ENCODE data around the gene SAMM50. TPM values are rescaled to one million over a fixed set of nuclear protein-coding genes. Genes with fewer than 3 reads are reported as not detected.

The SAMM50 gene
- total and polyA plus RNA-seq, 2 experiments from 2014 or later, result 37.8 to 73.8 TPM

DNA sequence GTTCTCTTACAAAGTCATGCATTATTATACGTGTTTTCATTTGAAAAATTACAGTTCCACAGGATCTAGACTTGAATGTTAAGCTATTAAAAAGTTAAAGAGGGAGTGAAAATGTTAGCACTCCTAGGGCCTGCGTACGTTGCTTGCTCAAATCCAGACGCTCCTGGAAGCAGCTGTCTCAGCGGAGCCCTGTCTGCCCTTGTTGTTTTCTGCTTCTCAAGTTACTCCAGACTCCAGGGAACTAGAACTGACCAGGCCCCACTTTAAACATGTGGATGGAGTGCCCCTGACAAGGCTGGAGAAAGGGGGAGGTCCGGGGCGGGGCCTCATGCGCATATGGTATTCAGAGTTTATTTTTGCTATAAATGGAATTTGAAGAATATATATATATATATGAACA is 78.5 kb downstream of the SAMM50 start:
- no peaks in the 10 kb centered on the region for H3K27me3 ChIP-seq (replicated peaks; ENCODE audit: insufficient read depth)
- H3K27ac ChIP-seq, result no peak overlapping the region
- peaks cover 92% of the 10 kb centered on the region for H3K79me2 ChIP-seq (ENCODE audit: insufficient read depth)
- H3K4me2 ChIP-seq (ENCODE audit: unreplicated experiment), result no peak overlapping the region
- H3K9ac ChIP-seq, result no peak overlapping the region
- H3K4me1 ChIP-seq (ENCODE audit: insufficient read depth), result peaks cover 18% of the 10 kb centered on the region
- DNase-seq, result no peak
- in situ Hi-C loops (cut with MboI), result no loop called here
- 67 to 71% methylated on average over 8 of the region's 8 CpGs for WGBS, 2 experiments (ENCODE audit: low coverage in 1 of 2, low lambda C conversion rate in 2 of 2, missing lambda C conversion rate in 2 of 2)
- H3K9me2 ChIP-seq (ENCODE audit: insufficient read depth), result no peaks in the 10 kb centered on the region
- H3F3A ChIP-seq (ENCODE audit: insufficient read depth), result peaks cover 14% of the 10 kb centered on the region
- no peak overlapping the region for H3K4me3 ChIP-seq
- no peak overlapping the region for H2AFZ ChIP-seq
- no peaks in the 10 kb centered on the region for H3K9me3 ChIP-seq (ENCODE audit: low read depth)
- no peaks in the 10 kb centered on the region for H4K20me1 ChIP-seq (ENCODE audit: insufficient read depth)
- H3K36me3 ChIP-seq (ENCODE audit: low read depth), result no peaks in the 10 kb centered on the region
- TF ChIP-seq EZH2 (IDR thresholded peaks at IDR 0.05; ENCODE audit: insufficient read depth, poor library complexity, severe bottlenecking) (no peak), EZH2phosphoT487 (IDR thresholded peaks at IDR 0.05; ENCODE audit: insufficient read depth, low read depth) (no peak)

DNA sequence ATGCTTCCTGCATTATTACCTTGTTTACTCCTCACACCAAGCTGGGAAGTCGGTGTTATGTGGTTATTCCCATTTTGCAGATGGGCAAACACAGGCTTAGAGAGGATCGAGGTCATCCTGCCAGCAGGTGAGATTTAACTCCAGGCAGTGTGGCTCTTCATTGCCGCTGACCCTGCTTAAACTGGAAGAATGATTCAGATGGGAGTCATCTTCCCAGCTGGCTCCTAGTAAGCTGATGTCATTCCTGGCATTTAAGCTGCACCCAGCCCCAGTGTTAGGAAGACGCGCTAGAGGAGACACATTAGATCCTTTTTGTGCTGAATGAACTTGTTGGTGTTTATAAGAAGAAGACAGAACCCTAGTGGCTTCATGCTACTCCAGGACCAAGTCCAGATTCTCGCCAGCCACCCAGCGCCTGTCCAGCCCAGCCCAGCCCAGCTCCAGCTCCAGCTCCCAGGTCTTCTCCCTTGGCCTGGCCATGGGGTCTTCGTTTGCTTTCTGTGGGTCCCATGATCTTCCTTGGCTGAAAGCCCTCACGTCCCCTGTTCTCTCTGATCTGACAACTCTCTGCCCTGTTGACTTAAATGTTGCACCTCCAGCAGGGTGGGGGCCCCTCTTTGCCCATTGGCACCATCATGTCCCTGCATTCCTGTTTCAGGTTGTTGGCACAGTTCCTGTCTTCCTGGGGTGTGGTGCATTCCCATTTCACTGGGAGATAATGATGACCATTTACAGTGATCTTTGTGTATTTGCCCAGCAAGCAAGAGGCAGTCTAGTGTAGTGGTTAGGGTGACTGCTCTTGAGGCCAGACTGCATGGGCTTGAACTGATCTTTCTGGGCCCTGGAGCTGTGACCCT is 82.5 kb downstream of the SAMM50 start:
- in situ Hi-C loops (cut with MboI), result no loop called here
- Histone ChIP-seq H4K20me1 (ENCODE audit: insufficient read depth) (no peaks in the 10 kb centered on the region), H3K4me1 (ENCODE audit: insufficient read depth) (peaks cover 18% of the 10 kb centered on the region), H3K27me3 (replicated peaks; ENCODE audit: insufficient read depth) (no peaks in the 10 kb centered on the region), H3K4me3 (peak overlapping the region; percentile 58), H3K27ac (peak overlapping the region; percentile 90), H3K79me2 (ENCODE audit: insufficient read depth) (peaks cover 92% of the 10 kb centered on the region), H3K9me3 (ENCODE audit: low read depth) (no peaks in the 10 kb centered on the region), H3K9ac (peak overlapping the region; percentile 66), H2AFZ (no peak overlapping the region; the same call in 1 of the 2 replicates), H3K4me2 (ENCODE audit: unreplicated experiment) (peak overlapping the region; percentile 68), H3K36me3 (ENCODE audit: low read depth) (no peaks in the 10 kb centered on the region), H3F3A (ENCODE audit: insufficient read depth) (peaks cover 25% of the 10 kb centered on the region), H3K9me2 (ENCODE audit: insufficient read depth) (no peaks in the 10 kb centered on the region)
- 10 to 11% methylated on average over 9 of the region's 9 CpGs for WGBS, 2 experiments (ENCODE audit: low coverage in 1 of 2, low lambda C conversion rate in 2 of 2, missing lambda C conversion rate in 2 of 2)
- TF ChIP-seq EZH2phosphoT487 (IDR thresholded peaks at IDR 0.05; ENCODE audit: insufficient read depth, low read depth) (no peak), EZH2 (IDR thresholded peaks at IDR 0.05; ENCODE audit: insufficient read depth, poor library complexity, severe bottlenecking) (no peak)
- DNase-seq, result peak; percentile 98

DNA sequence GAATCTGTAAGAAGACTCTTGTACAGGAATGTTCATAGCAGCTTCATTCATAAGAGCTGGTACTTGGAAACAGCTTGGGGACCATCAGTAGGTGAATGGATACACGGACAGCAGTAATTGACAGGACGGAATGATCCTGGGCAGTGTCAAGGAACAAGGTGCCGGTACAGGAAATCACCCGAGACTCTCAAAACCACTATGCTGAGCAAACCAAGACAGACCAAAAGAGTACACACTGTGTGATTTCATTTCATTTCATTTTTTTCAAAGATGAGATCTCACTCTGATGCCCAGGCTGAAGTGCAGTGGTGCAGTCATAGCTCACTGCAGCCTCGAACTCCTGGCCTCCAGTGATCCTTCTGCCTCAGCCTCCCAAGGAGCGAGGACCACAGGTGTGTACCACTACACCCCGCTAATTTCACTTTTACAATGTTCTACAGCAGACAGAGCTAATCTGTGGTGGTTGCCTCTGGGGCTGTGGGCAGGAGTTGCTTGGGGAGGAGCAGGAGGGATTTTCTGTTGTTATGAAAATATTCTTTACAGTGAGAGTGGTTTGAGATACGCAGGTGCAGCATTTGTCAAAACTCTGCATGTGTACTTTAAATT is 84.4 kb downstream of the SAMM50 start:
- no peaks in the 10 kb centered on the region for H4K20me1 ChIP-seq (ENCODE audit: insufficient read depth)
- no peaks in the 10 kb centered on the region for H3K9me2 ChIP-seq (ENCODE audit: insufficient read depth)
- DNase-seq, result no peak
- peaks cover 92% of the 10 kb centered on the region for H3K79me2 ChIP-seq (ENCODE audit: insufficient read depth)
- H3K27me3 ChIP-seq (replicated peaks; ENCODE audit: insufficient read depth), result no peaks in the 10 kb centered on the region
- H2AFZ ChIP-seq, result no peak overlapping the region
- H3K9ac ChIP-seq, result no peak overlapping the region
- H3K36me3 ChIP-seq (ENCODE audit: low read depth), result no peaks in the 10 kb centered on the region
- H3K27ac ChIP-seq, result no peak overlapping the region
- no peak overlapping the region for H3K4me3 ChIP-seq
- H3K9me3 ChIP-seq (ENCODE audit: low read depth), result no peaks in the 10 kb centered on the region
- H3F3A ChIP-seq (ENCODE audit: insufficient read depth), result peaks cover 25% of the 10 kb centered on the region
- TF ChIP-seq EZH2phosphoT487 (IDR thresholded peaks at IDR 0.05; ENCODE audit: insufficient read depth, low read depth), result no peak
- TF ChIP-seq EZH2 (IDR thresholded peaks at IDR 0.05; ENCODE audit: insufficient read depth, poor library complexity, severe bottlenecking), result no peak
- peaks cover 18% of the 10 kb centered on the region for H3K4me1 ChIP-seq (ENCODE audit: insufficient read depth)
- WGBS, 2 experiments (ENCODE audit: low coverage in 1 of 2, low lambda C conversion rate in 2 of 2, missing lambda C conversion rate in 2 of 2), result 97 to 99% methylated on average over 8 of the region's 8 CpGs
- H3K4me2 ChIP-seq (ENCODE audit: unreplicated experiment), result no peak overlapping the region
- in situ Hi-C loops (cut with MboI), result no loop called here

DNA sequence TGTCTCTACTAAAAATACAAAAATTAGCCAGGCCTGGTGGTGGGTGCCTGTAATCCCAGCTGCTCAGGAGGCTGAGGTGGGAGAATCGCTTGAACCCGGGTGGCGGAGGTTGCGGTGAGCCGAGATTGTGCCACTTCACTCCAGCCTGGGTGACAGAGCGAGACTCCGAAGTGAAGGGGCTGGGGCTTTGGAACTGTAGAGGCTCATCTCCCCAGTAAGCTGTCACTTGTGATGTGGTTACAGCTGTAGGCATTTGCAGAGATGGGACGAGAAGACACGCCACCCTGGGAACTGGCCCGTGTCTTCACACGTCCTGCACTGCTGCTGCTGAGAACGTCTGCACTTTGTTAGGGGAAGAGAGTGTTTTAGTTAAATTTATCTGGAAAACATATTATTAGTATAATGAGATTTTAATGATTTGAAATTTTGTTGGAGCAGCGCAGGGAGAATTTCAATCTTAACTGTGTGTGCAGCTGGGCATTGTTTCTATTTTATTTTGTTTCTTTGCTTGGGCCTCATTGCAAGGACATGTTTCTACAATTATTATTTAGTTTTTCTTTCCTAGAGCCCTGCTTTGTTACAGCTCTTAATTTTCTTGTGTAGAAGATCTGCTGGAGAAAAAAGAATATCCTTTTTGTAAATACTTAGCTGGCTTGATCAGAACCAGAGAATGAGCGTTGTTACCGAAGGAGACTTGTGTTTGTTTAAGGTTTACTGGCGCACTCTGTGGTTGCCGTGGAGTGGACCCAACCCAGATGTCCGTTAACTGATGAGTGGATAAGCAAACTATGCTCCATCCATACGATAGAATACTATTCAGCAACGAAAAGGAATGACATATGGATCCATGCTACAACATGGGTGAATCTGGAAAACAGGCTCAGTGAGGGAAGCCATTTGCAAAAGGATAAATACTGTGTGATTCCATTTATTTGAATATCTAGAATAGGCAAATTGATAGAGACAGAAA is 87.3 kb downstream of the SAMM50 start:
- H3K4me1 ChIP-seq (ENCODE audit: insufficient read depth), result peaks cover 21% of the 10 kb centered on the region
- H3K9me2 ChIP-seq (ENCODE audit: insufficient read depth), result no peaks in the 10 kb centered on the region
- 49 to 55% methylated on average over 20 of the region's 20 CpGs for WGBS, 2 experiments (ENCODE audit: low coverage in 1 of 2, low lambda C conversion rate in 2 of 2, missing lambda C conversion rate in 2 of 2)
- peaks cover 92% of the 10 kb centered on the region for H3K79me2 ChIP-seq (ENCODE audit: insufficient read depth)
- H3K4me2 ChIP-seq (ENCODE audit: unreplicated experiment), result no peak overlapping the region
- H2AFZ ChIP-seq, result no peak overlapping the region
- H3K9me3 ChIP-seq (ENCODE audit: low read depth), result no peaks in the 10 kb centered on the region
- H3K36me3 ChIP-seq (ENCODE audit: low read depth), result no peaks in the 10 kb centered on the region
- H3K9ac ChIP-seq, result no peak overlapping the region
- H3K27me3 ChIP-seq (replicated peaks; ENCODE audit: insufficient read depth), result no peaks in the 10 kb centered on the region
- DNase-seq, result peak; percentile 34
- no peak for TF ChIP-seq EZH2phosphoT487 (IDR thresholded peaks at IDR 0.05; ENCODE audit: insufficient read depth, low read depth)
- no peak for TF ChIP-seq EZH2 (IDR thresholded peaks at IDR 0.05; ENCODE audit: insufficient read depth, poor library complexity, severe bottlenecking)
- H4K20me1 ChIP-seq (ENCODE audit: insufficient read depth), result peaks cover 8% of the 10 kb centered on the region; the same call in 1 of the 2 replicates
- in situ Hi-C loops (cut with MboI), result no loop called here
- H3K27ac ChIP-seq, result peak overlapping the region; percentile 31
- H3K4me3 ChIP-seq, result no peak overlapping the region
- peaks cover 22% of the 10 kb centered on the region for H3F3A ChIP-seq (ENCODE audit: insufficient read depth)

Measured in GM23248 (cell line).